CD14-positive monocyte (primary cell): ENCODE measurements around the gene OAF. TPM values are rescaled to one million over a fixed set of nuclear protein-coding genes. Genes with fewer than 3 reads are reported as not detected.
A peak's percentile ranks its signal among the peaks of the same experiment; 100 is the strongest.

Experiments used
- DNase-seq, 3 donors: peaks; one replicate each; pipeline ENCODE4 v3.0.0-alpha.2; 2011 to 2022
- H2AFZ ChIP-seq: 2 replicates; pipeline ENCODE4 v1.6.0; 2012; ENCODE audit warnings: mild to moderate bottlenecking, low read depth, low read length, inconsistent platforms; ENCODE audit not compliant: insufficient read depth, poor library complexity, severe bottlenecking
- H3K27ac ChIP-seq, 2 donors: 1 replicate in 1 of 2; 2 replicates in 1 of 2; pipeline ENCODE4 v1.5.1; 2012 to 2013; ENCODE audit warnings: low read length in 2 of 2, control low read depth in 1 of 2, inconsistent platforms in 1 of 2, low read depth in 1 of 2, mild to moderate bottlenecking in 1 of 2
- H3K27me3 ChIP-seq, 2 donors: one replicate each; pipeline versions ENCODE4 v1.6.0 to v1.6.1; 2011 to 2013; ENCODE audit warnings: low read length in 2 of 2; ENCODE audit not compliant: control insufficient read depth in 2 of 2, insufficient read depth in 2 of 2
- H3K36me3 ChIP-seq, 2 donors: replicated peaks in 1 of 2; 1 replicate in 1 of 2; 2 replicates in 1 of 2; pipeline versions ENCODE4 v1.5.1 to v1.6.1; 2012 to 2013; ENCODE audit warnings: low read length in 2 of 2, control low read depth in 1 of 2, inconsistent platforms in 1 of 2, mild to moderate bottlenecking in 1 of 2; ENCODE audit not compliant: insufficient read depth in 2 of 2, control insufficient read depth in 1 of 2
- H3K4me1 ChIP-seq, 2 donors: 1 replicate in 1 of 2; 2 replicates in 1 of 2; pipeline versions ENCODE4 v1.5.1 to v1.6.1; 2012 to 2013; ENCODE audit warnings: low read length in 2 of 2, control low read depth in 1 of 2, inconsistent platforms in 1 of 2, mild to moderate bottlenecking in 1 of 2, moderate library complexity in 1 of 2; ENCODE audit not compliant: insufficient read depth in 2 of 2, control insufficient read depth in 1 of 2
- H3K4me2 ChIP-seq: replicated peaks from 2 replicates; pipeline ENCODE3; 2012; ENCODE audit warnings: low read length, moderate library complexity, mild to moderate bottlenecking; ENCODE audit not compliant: poor library complexity, severe bottlenecking; ENCODE audit errors: extremely low read depth
- H3K4me3 ChIP-seq, 3 experiments: fragments of 200-600 bp in 1 of 3; sonication (generic) in 1 of 3; replicated peaks in 1 of 3; 1 replicate in 2 of 3; 2 replicates in 1 of 3; pipeline ENCODE4 v1.5.1; 2011 to 2013; ENCODE audit warnings: low read length in 3 of 3, mild to moderate bottlenecking in 3 of 3, control low read depth in 2 of 3, low read depth in 2 of 3, inconsistent platforms in 1 of 3, moderate library complexity in 1 of 3
- H3K79me2 ChIP-seq: 2 replicates; pipeline ENCODE4 v1.6.0; 2012; ENCODE audit warnings: mild to moderate bottlenecking, control low read depth, inconsistent platforms, low read length, moderate library complexity; ENCODE audit not compliant: insufficient read depth
- H3K9ac ChIP-seq: 2 replicates; pipeline ENCODE4 v1.6.0; 2017; ENCODE audit warnings: low read length, mild to moderate bottlenecking; ENCODE audit not compliant: insufficient read depth, poor library complexity, severe bottlenecking
- H3K9me3 ChIP-seq, 2 donors: replicated peaks in 1 of 2; 1 replicate in 1 of 2; 2 replicates in 1 of 2; pipeline versions ENCODE4 v1.5.1 to v1.6.1; 2012 to 2013; ENCODE audit warnings: low read length in 2 of 2, control low read depth in 1 of 2; ENCODE audit not compliant: control insufficient read depth in 1 of 2, insufficient read depth in 1 of 2
- H4K20me1 ChIP-seq: 2 replicates; pipeline ENCODE4 v1.6.0; 2012; ENCODE audit warnings: mild to moderate bottlenecking, low read length, control low read depth, moderate library complexity; ENCODE audit not compliant: insufficient read depth
- H3K27ac Mint-ChIP-seq, 7 donors: one replicate each; pipeline ENCODE4 v1.8.0; 2020; ENCODE audit warnings: mild to moderate bottlenecking in 7 of 7, mixed read lengths in 7 of 7, moderate library complexity in 6 of 7, inconsistent platforms in 2 of 7
- H3K27me3 Mint-ChIP-seq, 3 donors: one replicate each; pipeline ENCODE4 v1.8.0; 2021 to 2022; ENCODE audit warnings: low read depth in 3 of 3, mild to moderate bottlenecking in 3 of 3, mixed read lengths in 3 of 3, moderate library complexity in 3 of 3, inconsistent platforms in 1 of 3
- H3K36me3 Mint-ChIP-seq, 2 donors: one replicate each; pipeline ENCODE4 v1.8.0; 2020; ENCODE audit warnings: mixed read lengths in 2 of 2, inconsistent platforms in 1 of 2, mild to moderate bottlenecking in 1 of 2
- H3K4me1 Mint-ChIP-seq: one replicate; pipeline ENCODE4 v1.8.0; 2020; ENCODE audit warnings: mild to moderate bottlenecking, mixed read lengths
- H3K4me3 Mint-ChIP-seq, 2 donors: one replicate each; pipeline ENCODE4 v1.8.0; 2020; ENCODE audit warnings: mild to moderate bottlenecking in 2 of 2, mixed read lengths in 2 of 2, moderate library complexity in 1 of 2
- H3K9me3 Mint-ChIP-seq, 7 donors: one replicate each; pipeline ENCODE4 v1.8.0; 2020 to 2022; ENCODE audit warnings: mixed read lengths in 7 of 7, mild to moderate bottlenecking in 6 of 7, moderate library complexity in 6 of 7, inconsistent platforms in 2 of 7
- CTCF ChIP-seq: fragments of 200-600 bp; IDR thresholded peaks from one replicate; pipeline ENCODE4 v1.8.0; 2022; ENCODE audit warnings: antibody characterized with exemption, mild to moderate bottlenecking
- WGBS: methylation state at CpG from one replicate; pipeline ENCODE4 v1.1.5; 2013; ENCODE audit warnings: missing lambda C conversion rate; ENCODE audit not compliant: insufficient coverage; 5-methylcytosine and 5-hydroxymethylcytosine counted together
- intact Hi-C, 2 donors: fragments of 100-400 bp; cut with micrococcal nuclease; formaldehyde crosslinking; loops; one replicate each; pipeline versions ENCODE4 v1.15.0 to v1.15.1; 2023
- polyA plus RNA-seq, 3 donors: library from polyadenylated mRNA; depleted of rRNA in 1 of 3; unstranded in 2 of 3; stranded (reverse) in 1 of 3; fragments of 300-500 nt in 2 of 3; fragments of >200 nt in 1 of 3; fragmentation: Illumina TruSeq in 2 of 3; gene quantifications; 1 replicate in 2 of 3; 2 replicates in 1 of 3; pipeline ENCODE4 v1.2.3, GENCODE V29; 2012 to 2021

OAF gene
- polyA plus RNA-seq, 3 donors: 31.5 to 57.2 (median 49.2) TPM

GRCh38 chr11:120257346-120257745, 46.5 kb downstream of the OAF start:
- Mint-ChIP-seq H3K27ac (no peak overlapping the region), H3K27me3 (peaks cover 50 to 56% (median 50%) of the 10 kb centered on the region in 3 donors)
- WGBS: 87% methylated on average over 6 of the region's 9 CpGs

DNA sequence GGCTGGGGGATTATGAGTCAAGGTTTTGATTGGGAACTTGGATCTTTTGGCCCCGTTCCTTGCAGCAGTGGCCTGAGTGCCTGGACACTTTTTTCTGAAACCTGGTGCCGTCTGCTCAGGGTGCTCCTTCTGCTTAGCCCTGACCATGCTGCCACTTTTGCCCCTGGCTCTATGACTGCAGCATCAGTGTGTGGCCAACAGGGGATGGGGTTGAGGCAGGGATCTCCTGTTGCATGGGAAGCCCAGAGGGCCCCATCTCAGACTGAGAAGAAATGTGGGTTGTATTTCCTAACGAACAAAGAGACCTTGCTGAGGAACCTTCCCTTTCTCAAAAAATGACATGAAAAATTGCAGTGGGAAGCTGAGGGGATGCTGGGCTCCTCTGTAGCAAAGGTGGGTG, 47.8 kb downstream of the OAF start:
- Mint-ChIP-seq H3K27me3 (peaks cover 49 to 57% (median 54%) of the 10 kb centered on the region in 3 donors), H3K4me1 (peaks cover 3% of the 10 kb centered on the region), H3K36me3 (no peaks in the 10 kb centered on the region), H3K9me3 (peaks cover 0 to 2% (median 0%) of the 10 kb centered on the region in 7 donors), H3K27ac (no peak overlapping the region), H3K4me3 (no peak overlapping the region)
- Histone ChIP-seq H3K4me1 (no peaks in the 10 kb centered on the region), H3K4me2 (no peak overlapping the region), H2AFZ (no peak overlapping the region), H3K79me2 (no peaks in the 10 kb centered on the region), H3K27ac (no peak overlapping the region), H3K27me3 (peaks cover 5 to 46% of the 10 kb centered on the region in 2 donors), H3K36me3 (no peaks in the 10 kb centered on the region), H3K9me3 (peaks cover 0 to 3% of the 10 kb centered on the region in 2 donors), H3K9ac (no peak overlapping the region), H4K20me1 (no peaks in the 10 kb centered on the region), H3K4me3 (no peak overlapping the region)
- DNase-seq: no peak
- TF ChIP-seq CTCF: no peak
- intact Hi-C loops: no loop called here
- WGBS: 91% methylated on average over 2 of the region's 3 CpGs

More at GRCh38 chr11:120257346-120257745, 46.5 kb downstream of the OAF start:
- Mint-ChIP-seq H3K9me3 (peaks cover 0 to 2% (median 0%) of the 10 kb centered on the region in 7 donors), H3K36me3 (no peaks in the 10 kb centered on the region), H3K4me1 (peaks cover 3% of the 10 kb centered on the region), H3K4me3 (peak overlapping the region in 1 of 2 donors; percentile 39)
- H4K20me1 ChIP-seq: no peaks in the 10 kb centered on the region
- H3K9me3 ChIP-seq: peaks cover 0 to 3% of the 10 kb centered on the region in 2 donors
- H3K4me3 ChIP-seq: no peak overlapping the region
- no peaks in the 10 kb centered on the region for H3K4me1 ChIP-seq
- no peaks in the 10 kb centered on the region for H3K79me2 ChIP-seq
- H3K27ac ChIP-seq: no peak overlapping the region
- H2AFZ ChIP-seq: no peak overlapping the region
- H3K4me2 ChIP-seq: no peak overlapping the region
- no peaks in the 10 kb centered on the region for H3K36me3 ChIP-seq
- intact Hi-C loops: no loop called here
- TF ChIP-seq CTCF: no peak
- no peak overlapping the region for H3K9ac ChIP-seq
- H3K27me3 ChIP-seq: peaks cover 5 to 51% of the 10 kb centered on the region in 2 donors
- no peak for DNase-seq
